Thoracic aorta endothelial cell (primary cell): ENCODE measurements around the gene PCP2. TPM values are rescaled to one million over a fixed set of nuclear protein-coding genes. Genes with fewer than 3 reads are reported as not detected.

Experiments used
- small RNA-seq: library from RNA; depleted of rRNA; stranded (forward); fragments of <200 nt; gene quantifications from one replicate; pipeline ENCODE3, GENCODE V24; 2012
- total RNA-seq: library from RNA; depleted of rRNA; stranded (reverse); fragments of >200 nt; gene quantifications from 2 replicates; pipeline ENCODE4 v1.2.3, GENCODE V29; 2012

The PCP2 gene
- total RNA-seq, result not detected in 2 replicates

GRCh38 chr19:7633698-7634097 is at the start of gene PCP2:
PCP2 (minus strand) TSS chr19:7633719; CDS start chr19:7633457, 262 bp downstream.

GRCh38 chr19:7680606-7681339 is 47.3 kb upstream of the PCP2 start, which contains the start of gene TRAPPC5:
TRAPPC5 (plus strand) TSS chr19:7680833; CDS start chr19:7682254, 1,421 bp downstream.

GRCh38 chr19:7676854-7677253 is 43.3 kb upstream of the PCP2 start, which contains the start of gene MCEMP1:
MCEMP1 (plus strand) TSS chr19:7677090; CDS start chr19:7677121, 31 bp downstream.

GRCh38 chr19:7668842-7669241 is 35.3 kb upstream of the PCP2 start, which contains the start of gene RETN:
RETN (plus strand) TSS chr19:7669049; CDS start chr19:7669327, 278 bp downstream.

GRCh38 chr19:7636691-7637373 is 3.3 kb upstream of the PCP2 start, which contains the start of gene STXBP2:
STXBP2 (plus strand) TSS chr19:7637110; CDS start chr19:7637150, 40 bp downstream.

GRCh38 chr19:7629347-7630054 is 4.0 kb downstream of the PCP2 start, which contains the start of the genes PET100 and XAB2:
PET100 (plus strand) TSS chr19:7629793; CDS start chr19:7629834, 41 bp downstream.
XAB2 (minus strand) TSS chr19:7629545; CDS start chr19:7629527, 18 bp downstream.

GRCh38 chr19:7595466-7596133 is 37.9 kb downstream of the PCP2 start, which contains the start of gene CAMSAP3:
CAMSAP3 (plus strand) TSS chr19:7595863; CDS start chr19:7596003, 140 bp downstream.

Small RNA genes within 50 kb of the gene (small RNA-seq; reads per million reads assigned to genes)
- gene MIR6792, result not detected

Other genes starting within 250 kb of the PCP2 start
- 1.1 and 2.1 TPM in 2 replicates for gene PEX11G, start 144.7 kb downstream of the PCP2 start, total RNA-seq
- 27.0 and 32.0 TPM in 2 replicates for gene ZNF358, start 117.6 kb downstream of the PCP2 start, total RNA-seq
- 6.3 and 7.0 TPM in 2 replicates for gene MCOLN1, start 111.1 kb downstream of the PCP2 start, total RNA-seq
- gene PNPLA6, start 98.0 kb downstream of the PCP2 start, total RNA-seq, result 110 and 122 TPM in 2 replicates
- 0.07 and 0.13 TPM in 2 replicates for gene CAMSAP3, start 37.9 kb downstream of the PCP2 start, total RNA-seq
- 28.7 and 36.0 TPM in 2 replicates for gene XAB2, start 4.2 kb downstream of the PCP2 start, total RNA-seq
- 9.0 and 13.8 TPM in 2 replicates for gene PET100, start 3.9 kb downstream of the PCP2 start, total RNA-seq
- 32.9 and 44.8 TPM in 2 replicates for gene STXBP2, start 3.4 kb upstream of the PCP2 start, total RNA-seq
- not detected in 2 replicates for gene RETN, start 35.3 kb upstream of the PCP2 start, total RNA-seq
- gene MCEMP1, start 43.4 kb upstream of the PCP2 start, total RNA-seq, result not detected in 2 replicates
- 49.9 and 56.1 TPM in 2 replicates for gene TRAPPC5, start 47.1 kb upstream of the PCP2 start, total RNA-seq
- not detected in 2 replicates for gene FCER2, start 68.4 kb upstream of the PCP2 start, total RNA-seq
- gene CLEC4G, start 98.4 kb upstream of the PCP2 start, total RNA-seq, result not detected in 2 replicates
- gene CD209, start 113.8 kb upstream of the PCP2 start, total RNA-seq, result not detected in 2 replicates
- gene CLEC4M, start 129.5 kb upstream of the PCP2 start, total RNA-seq, result not detected in 2 replicates
- 9.6 and 13.8 TPM in 2 replicates for gene EVI5L, start 196.5 kb upstream of the PCP2 start, total RNA-seq
- not detected in 2 replicates for gene PRR36, start 240.7 kb upstream of the PCP2 start, total RNA-seq